Measurements from ENCODE around the gene RAI14.
"Not testable (repeated sequence)": the region's sequence is repeated elsewhere in the genome, so short reads cannot be mapped to it uniquely, and the experiment has no call there.

Gene RAI14

DNA sequence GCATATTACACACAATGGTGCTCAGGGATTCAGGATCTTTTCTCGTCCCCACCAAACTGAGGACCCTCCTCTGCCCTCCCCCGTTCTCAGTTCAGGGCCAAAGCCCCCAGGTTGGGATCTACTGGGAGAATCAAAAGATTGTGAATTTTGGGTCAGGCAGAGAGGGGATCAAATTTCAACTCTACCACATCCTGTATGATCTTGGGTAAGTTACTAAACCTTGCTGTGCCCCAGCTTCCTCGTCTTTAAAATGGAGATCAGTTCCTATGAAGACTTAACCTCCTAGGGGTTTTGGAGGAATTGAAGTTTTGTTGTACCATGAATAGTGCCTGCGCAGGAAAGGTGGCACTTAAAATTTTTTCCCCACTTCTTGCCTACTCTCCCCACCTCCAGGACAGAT is 62.4 kb downstream of the RAI14 start:
- no peak overlapping the region for H3K4me3 ChIP-seq (ENCODE audit: low read depth, low read length)

GRCh38 chr5:34719029-34719428 is 62.9 kb downstream of the RAI14 start:
- TF ChIP-seq, protein P1, sequence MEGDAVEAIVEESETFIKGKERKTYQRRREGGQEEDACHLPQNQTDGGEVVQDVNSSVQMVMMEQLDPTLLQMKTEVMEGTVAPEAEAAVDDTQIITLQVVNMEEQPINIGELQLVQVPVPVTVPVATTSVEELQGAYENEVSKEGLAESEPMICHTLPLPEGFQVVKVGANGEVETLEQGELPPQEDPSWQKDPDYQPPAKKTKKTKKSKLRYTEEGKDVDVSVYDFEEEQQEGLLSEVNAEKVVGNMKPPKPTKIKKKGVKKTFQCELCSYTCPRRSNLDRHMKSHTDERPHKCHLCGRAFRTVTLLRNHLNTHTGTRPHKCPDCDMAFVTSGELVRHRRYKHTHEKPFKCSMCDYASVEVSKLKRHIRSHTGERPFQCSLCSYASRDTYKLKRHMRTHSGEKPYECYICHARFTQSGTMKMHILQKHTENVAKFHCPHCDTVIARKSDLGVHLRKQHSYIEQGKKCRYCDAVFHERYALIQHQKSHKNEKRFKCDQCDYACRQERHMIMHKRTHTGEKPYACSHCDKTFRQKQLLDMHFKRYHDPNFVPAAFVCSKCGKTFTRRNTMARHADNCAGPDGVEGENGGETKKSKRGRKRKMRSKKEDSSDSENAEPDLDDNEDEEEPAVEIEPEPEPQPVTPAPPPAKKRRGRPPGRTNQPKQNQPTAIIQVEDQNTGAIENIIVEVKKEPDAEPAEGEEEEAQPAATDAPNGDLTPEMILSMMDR (IDR thresholded peaks at IDR 0.05; ENCODE audit: borderline replicate concordance, insufficient read depth, low read depth, low read length): no peak
- no peak overlapping the region for H3K4me3 ChIP-seq (ENCODE audit: low read depth, low read length)

More for the DNA sequence above, 62.4 kb downstream of the RAI14 start:
- TF ChIP-seq, protein P1 (IDR thresholded peaks at IDR 0.05; ENCODE audit: borderline replicate concordance, insufficient read depth, low read depth, low read length): no peak

GRCh38 chr5:34721327-34721726 is 65.2 kb downstream of the RAI14 start:
- H3K4me3 ChIP-seq (ENCODE audit: low read depth, low read length): no peak overlapping the region
- TF ChIP-seq, protein P1 (IDR thresholded peaks at IDR 0.05; ENCODE audit: borderline replicate concordance, insufficient read depth, low read depth, low read length): no peak

DNA sequence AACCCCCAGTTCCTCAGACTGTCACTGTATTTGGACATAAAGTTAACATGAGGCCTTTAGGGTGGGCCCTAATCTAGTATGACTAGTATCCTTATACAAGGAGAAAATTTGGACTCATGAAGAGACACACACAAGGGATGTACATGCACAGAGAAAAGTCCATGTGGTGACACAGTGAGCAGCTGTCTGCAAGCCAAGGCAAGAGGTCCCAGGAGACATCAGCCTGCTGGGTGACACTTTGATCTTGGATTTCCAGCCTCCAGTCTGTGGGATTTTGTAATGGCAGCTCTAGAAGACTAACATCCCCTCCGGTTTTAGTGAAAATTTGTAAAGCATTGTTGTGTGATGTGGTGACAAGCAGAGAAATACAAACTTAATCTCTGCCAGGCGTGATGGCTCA is 66.1 kb downstream of the RAI14 start:
- TF ChIP-seq, protein P1 (IDR thresholded peaks at IDR 0.05; ENCODE audit: borderline replicate concordance, insufficient read depth, low read depth, low read length): no peak

GRCh38 chr5:34724741-34725140 is 68.6 kb downstream of the RAI14 start:
- TF ChIP-seq, protein P1 (IDR thresholded peaks at IDR 0.05; ENCODE audit: borderline replicate concordance, insufficient read depth, low read depth, low read length): no peak
- no peak overlapping the region for H3K4me3 ChIP-seq (ENCODE audit: low read depth, low read length)

More for the DNA sequence above, 66.1 kb downstream of the RAI14 start:
- no peak overlapping the region for H3K4me3 ChIP-seq (ENCODE audit: low read depth, low read length)

DNA sequence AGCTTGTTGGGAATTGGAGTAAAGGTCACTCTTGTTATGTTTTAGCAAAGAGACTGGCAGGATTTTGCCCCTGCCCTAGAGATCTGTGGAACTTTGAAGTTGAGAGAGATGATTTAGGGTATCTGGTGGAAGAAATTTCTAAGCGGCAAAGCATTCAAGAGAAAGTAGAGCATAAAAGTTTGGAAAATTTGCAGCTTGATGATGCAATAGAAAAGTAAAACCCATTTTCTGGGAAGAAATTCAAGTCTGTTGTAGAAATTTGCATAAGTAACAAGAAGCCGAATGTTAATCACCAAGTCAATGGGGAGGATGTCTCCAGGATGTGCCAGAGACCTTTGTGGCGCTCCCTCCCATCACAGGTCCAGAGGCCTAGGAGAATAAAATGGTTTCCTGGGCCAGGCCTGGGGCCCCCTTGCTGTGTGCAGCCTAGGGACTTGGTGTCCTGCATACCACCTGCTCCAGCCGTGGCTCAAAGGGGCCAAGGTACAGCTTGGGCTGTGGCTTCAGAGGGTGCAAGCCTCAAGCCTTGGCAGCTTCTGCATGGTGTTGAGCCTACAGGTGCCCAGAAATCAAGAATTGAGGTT is 71.1 kb downstream of the RAI14 start:
- H3K4me3 ChIP-seq (ENCODE audit: low read depth, low read length): not testable (repeated sequence)

DNA sequence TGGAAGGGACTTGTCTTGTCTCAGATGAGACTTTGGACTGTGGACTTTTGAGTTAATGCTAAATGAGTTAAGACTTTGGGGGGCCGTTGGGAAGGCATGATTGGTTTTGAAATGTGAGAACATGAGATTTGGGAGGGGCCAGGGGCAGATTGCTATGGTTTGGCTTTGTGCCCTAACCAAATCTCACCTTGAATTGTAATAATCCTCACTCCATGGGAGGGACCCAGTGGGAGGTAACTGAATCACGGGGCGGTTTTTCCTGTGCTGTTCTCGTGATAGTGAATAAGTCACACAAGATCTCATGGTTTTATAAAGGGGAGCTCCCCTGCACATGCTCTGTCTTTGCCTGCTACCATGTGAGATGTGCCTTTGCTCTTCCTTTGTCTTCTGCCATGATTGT is 72.1 kb downstream of the RAI14 start:
- no peak overlapping the region for H3K4me3 ChIP-seq (ENCODE audit: low read depth, low read length)
- TF ChIP-seq, protein P1 (IDR thresholded peaks at IDR 0.05; ENCODE audit: borderline replicate concordance, insufficient read depth, low read depth, low read length): no peak

All from GM12875 (cell line).